Mesendoderm (in vitro differentiated cells): ENCODE results near the gene IL1RAPL1.
"Not testable (repeated sequence)": the region's sequence is repeated elsewhere in the genome, so short reads cannot be mapped to it uniquely, and the experiment has no call there.

ENCODE experiments used
- DNase-seq: peaks from one replicate; pipeline ENCODE4 v3.0.0; 2013
- H2AK5ac ChIP-seq: 2 replicates; pipeline ENCODE4 v1.6.1; 2013; ENCODE audit warnings: low read length, inconsistent platforms
- H2BK120ac ChIP-seq: 2 replicates; pipeline ENCODE4 v1.6.1; 2013; ENCODE audit warnings: low read depth, mild to moderate bottlenecking, low read length, moderate library complexity, mixed read lengths
- H2BK15ac ChIP-seq: replicated peaks from 2 replicates; pipeline ENCODE4 v1.6.1; 2013; ENCODE audit warnings: low read depth, mild to moderate bottlenecking, moderate library complexity
- H2BK5ac ChIP-seq: 2 replicates; pipeline ENCODE4 v1.6.1; 2013; ENCODE audit warnings: low read length, inconsistent platforms
- H3K18ac ChIP-seq: 2 replicates; pipeline ENCODE4 v1.6.1; 2013; ENCODE audit warnings: mild to moderate bottlenecking, low read length, mixed read lengths
- H3K23ac ChIP-seq: one replicate; pipeline ENCODE4 v1.6.1; 2013; ENCODE audit warnings: low read length
- H3K27ac ChIP-seq: 2 replicates; pipeline ENCODE4 v1.5.1; 2013; ENCODE audit warnings: low read depth, mild to moderate bottlenecking, inconsistent platforms, low read length, moderate library complexity
- H3K27me3 ChIP-seq: 2 replicates; pipeline ENCODE4 v1.6.1; 2013; ENCODE audit warnings: low read length, control low read depth, mild to moderate bottlenecking, inconsistent platforms; ENCODE audit not compliant: insufficient read depth, poor library complexity
- H3K36me3 ChIP-seq: 2 replicates; pipeline ENCODE4 v1.6.1; 2013; ENCODE audit warnings: low read length, inconsistent platforms; ENCODE audit not compliant: control insufficient read depth, insufficient read depth
- H3K4ac ChIP-seq: one replicate; pipeline ENCODE4 v1.6.1; 2013; ENCODE audit warnings: low read depth, mild to moderate bottlenecking, low read length, moderate library complexity
- H3K4me1 ChIP-seq: 2 replicates; pipeline ENCODE4 v1.6.1; 2013; ENCODE audit warnings: low read depth, low read length, inconsistent platforms; ENCODE audit not compliant: control insufficient read depth
- H3K4me2 ChIP-seq: 2 replicates; pipeline ENCODE4 v1.6.1; 2013; ENCODE audit warnings: low read length
- H3K4me3 ChIP-seq: 2 replicates; pipeline ENCODE4 v1.5.1; 2013; ENCODE audit warnings: mild to moderate bottlenecking, low read length
- H3K56ac ChIP-seq: one replicate; pipeline ENCODE4 v1.6.1; 2013; ENCODE audit warnings: low read length
- H3K79me1 ChIP-seq: 2 replicates; pipeline ENCODE4 v1.6.1; 2013; ENCODE audit warnings: low read length, inconsistent platforms
- H3K79me2 ChIP-seq: 2 replicates; pipeline ENCODE4 v1.6.1; 2013; ENCODE audit warnings: mild to moderate bottlenecking, low read length; ENCODE audit not compliant: control insufficient read depth, insufficient read depth
- H3K9ac ChIP-seq: 2 replicates; pipeline ENCODE4 v1.6.1; 2013; ENCODE audit warnings: low read length, inconsistent platforms
- H4K5ac ChIP-seq: one replicate; pipeline ENCODE4 v1.6.1; 2013; ENCODE audit warnings: low read length
- H4K8ac ChIP-seq: one replicate; pipeline ENCODE4 v1.6.1; 2013; ENCODE audit warnings: low read depth, mild to moderate bottlenecking, control low read depth, low read length, moderate library complexity
- WGBS: extraction: QIAGEN DNeasy Blood & Tissue Kit; methylation state at CpG from one replicate; pipeline ENCODE4 v1.1.7; 2013; ENCODE audit warnings: low lambda C conversion rate, missing lambda C conversion rate; ENCODE audit not compliant: insufficient coverage; ENCODE audit errors: extremely low coverage; 5-methylcytosine and 5-hydroxymethylcytosine counted together

Gene IL1RAPL1

DNA sequence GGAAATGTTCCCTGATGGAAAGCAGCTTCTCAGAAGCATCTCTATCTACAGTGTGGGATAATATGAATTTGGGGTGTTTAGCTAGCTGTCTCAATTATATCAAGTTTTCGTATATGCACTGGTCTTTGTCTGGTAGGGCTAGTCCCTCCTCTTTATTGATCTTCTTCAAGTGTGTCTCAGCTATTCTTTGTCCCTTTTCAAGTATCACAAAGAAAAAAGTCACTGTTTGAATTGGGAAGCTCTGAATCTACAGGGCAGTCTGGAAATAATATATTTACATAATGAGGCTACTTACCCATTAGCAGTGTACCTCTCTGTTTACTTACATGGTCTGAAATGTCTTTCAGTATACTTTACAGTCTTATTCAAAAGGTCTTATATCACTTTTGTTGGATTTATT lies 526.0 kb downstream of the IL1RAPL1 start:
- Histone ChIP-seq H4K5ac (no peak overlapping the region), H3K79me1 (no peaks in the 10 kb centered on the region), H3K23ac (no peak overlapping the region), H3K27me3 (no peaks in the 10 kb centered on the region), H2BK5ac (no peak overlapping the region), H4K8ac (no peak overlapping the region), H2AK5ac (no peak overlapping the region), H3K79me2 (no peaks in the 10 kb centered on the region), H3K4ac (no peak overlapping the region), H3K27ac (no peak overlapping the region), H3K4me2 (no peak overlapping the region), H3K36me3 (no peaks in the 10 kb centered on the region), H3K56ac (no peak overlapping the region), H2BK15ac (no peak overlapping the region), H3K9ac (no peak overlapping the region), H3K4me1 (no peaks in the 10 kb centered on the region), H3K18ac (no peak overlapping the region), H3K4me3 (no peak overlapping the region), H2BK120ac (no peak overlapping the region)
- DNase-seq: no peak
- no CpG with 5 or more reads among the region's 1 CpG for WGBS

GRCh38 chrX:29122817-29123216 lies 535.6 kb downstream of the IL1RAPL1 start:
- H3K79me1 ChIP-seq, H3K27ac ChIP-seq, H4K5ac ChIP-seq, H3K36me3 ChIP-seq, H3K4ac ChIP-seq, H3K79me2 ChIP-seq, H2AK5ac ChIP-seq, H2BK15ac ChIP-seq, H3K9ac ChIP-seq, H3K27me3 ChIP-seq, H3K56ac ChIP-seq, H4K8ac ChIP-seq, H3K18ac ChIP-seq, H2BK120ac ChIP-seq, H3K4me3 ChIP-seq, H2BK5ac ChIP-seq, H3K4me1 ChIP-seq, H3K23ac ChIP-seq, H3K4me2 ChIP-seq, DNase-seq: not testable (repeated sequence)
- no CpG with 5 or more reads among the region's 2 CpGs for WGBS

- Histone ChIP-seq H3K4me3 (no peak overlapping the region), H2BK120ac (no peak overlapping the region), H2AK5ac (no peak overlapping the region), H3K27ac (no peak overlapping the region), H3K4me1 (no peaks in the 10 kb centered on the region), H3K23ac (no peak overlapping the region), H3K4ac (no peak overlapping the region), H2BK5ac (no peak overlapping the region), H3K36me3 (no peaks in the 10 kb centered on the region), H4K5ac (no peak overlapping the region), H3K4me2 (no peak overlapping the region), H2BK15ac (no peak overlapping the region), H3K27me3 (no peaks in the 10 kb centered on the region), H3K56ac (no peak overlapping the region), H4K8ac (no peak overlapping the region), H3K18ac (no peak overlapping the region), H3K79me1 (no peaks in the 10 kb centered on the region), H3K79me2 (no peaks in the 10 kb centered on the region), H3K9ac (no peak overlapping the region)
- WGBS: no CpG with 5 or more reads among the region's 4 CpGs
- no peak for DNase-seq
Observed at GRCh38 chrX:29130905-29131304, 543.7 kb downstream of the IL1RAPL1 start.

- Histone ChIP-seq H2BK120ac (no peak overlapping the region), H2BK5ac (no peak overlapping the region)
- WGBS: no CpG with 5 or more reads among the region's 2 CpGs
Observed at GRCh38 chrX:29136904-29137303, 549.7 kb downstream of the IL1RAPL1 start.

GRCh38 chrX:29138003-29138402 lies 550.8 kb downstream of the IL1RAPL1 start:
- no peak overlapping the region for H3K18ac ChIP-seq
- H3K79me2 ChIP-seq: no peaks in the 10 kb centered on the region
- no peak overlapping the region for H3K56ac ChIP-seq
- no peak overlapping the region for H2AK5ac ChIP-seq
- H3K9ac ChIP-seq: no peak overlapping the region
- no peak overlapping the region for H3K4me3 ChIP-seq
- no peaks in the 10 kb centered on the region for H3K79me1 ChIP-seq
- no peak overlapping the region for H3K23ac ChIP-seq
- no peak overlapping the region for H3K27ac ChIP-seq
- no peak overlapping the region for H2BK120ac ChIP-seq
- no peaks in the 10 kb centered on the region for H3K36me3 ChIP-seq
- no peak overlapping the region for H2BK5ac ChIP-seq
- no CpG with 5 or more reads among the region's 2 CpGs for WGBS
- H4K8ac ChIP-seq: no peak overlapping the region
- H4K5ac ChIP-seq: no peak overlapping the region
- no peak overlapping the region for H3K4ac ChIP-seq
- no peak overlapping the region for H2BK15ac ChIP-seq
- H3K4me1 ChIP-seq: no peaks in the 10 kb centered on the region
- no peak for DNase-seq
- H3K27me3 ChIP-seq: no peaks in the 10 kb centered on the region
- H3K4me2 ChIP-seq: no peak overlapping the region

More at GRCh38 chrX:29136904-29137303, 549.7 kb downstream of the IL1RAPL1 start:
- Histone ChIP-seq H3K9ac (no peak overlapping the region), H3K23ac (no peak overlapping the region), H3K27me3 (no peaks in the 10 kb centered on the region), H4K5ac (no peak overlapping the region), H3K27ac (no peak overlapping the region), H3K36me3 (no peaks in the 10 kb centered on the region), H3K4ac (no peak overlapping the region), H3K4me3 (no peak overlapping the region), H2AK5ac (no peak overlapping the region), H3K4me2 (no peak overlapping the region), H3K18ac (no peak overlapping the region), H3K79me1 (no peaks in the 10 kb centered on the region), H4K8ac (no peak overlapping the region), H3K56ac (no peak overlapping the region), H3K4me1 (no peaks in the 10 kb centered on the region), H3K79me2 (no peaks in the 10 kb centered on the region), H2BK15ac (no peak overlapping the region)
- no peak for DNase-seq

- Histone ChIP-seq H2BK15ac (no peak overlapping the region), H3K36me3 (no peaks in the 10 kb centered on the region), H3K18ac (no peak overlapping the region), H3K79me1 (no peaks in the 10 kb centered on the region), H4K5ac (no peak overlapping the region), H3K23ac (no peak overlapping the region), H3K9ac (no peak overlapping the region), H3K27me3 (no peaks in the 10 kb centered on the region), H3K27ac (no peak overlapping the region), H2AK5ac (no peak overlapping the region), H2BK120ac (no peak overlapping the region), H4K8ac (no peak overlapping the region), H3K4ac (no peak overlapping the region), H3K4me3 (no peak overlapping the region), H2BK5ac (no peak overlapping the region), H3K79me2 (no peaks in the 10 kb centered on the region), H3K56ac (no peak overlapping the region), H3K4me1 (no peaks in the 10 kb centered on the region), H3K4me2 (no peak overlapping the region)
- DNase-seq: no peak
- no CpG with 5 or more reads among the region's 5 CpGs for WGBS
Observed at GRCh38 chrX:29143356-29143755, 556.1 kb downstream of the IL1RAPL1 start.
